Natural killer cell (primary cell): Measurements from ENCODE around the gene DAPK2. TPM values are rescaled to one million over a fixed set of nuclear protein-coding genes. Genes with fewer than 3 reads are reported as not detected.

ENCODE experiments used
- ATAC-seq, 3 donors: fragments of 150-1000 bp in 2 of 3; fragments of 200-7000 bp in 1 of 3; cut with Tn5 transposase; 1 replicate in 1 of 3; 2 replicates in 2 of 3; pipeline ENCODE4 v1.10.0; 2021; ENCODE audit warnings: mild to moderate bottlenecking in 2 of 3, moderate library complexity in 2 of 3
- DNase-seq, 2 donors: peaks; one replicate each; pipeline versions ENCODE4 v3.0.0 to v3.0.0-alpha.2; 2013 to 2021; ENCODE audit warnings: mixed read lengths in 1 of 2
- H3K27ac ChIP-seq: one replicate; pipeline ENCODE4 v1.5.1; 2013; ENCODE audit warnings: mild to moderate bottlenecking, low read length
- H3K27me3 ChIP-seq: one replicate; pipeline ENCODE4 v1.6.1; 2013; ENCODE audit warnings: low read length; ENCODE audit not compliant: control insufficient read depth, insufficient read depth
- H3K36me3 ChIP-seq: one replicate; pipeline ENCODE4 v1.6.1; 2013; ENCODE audit warnings: low read length; ENCODE audit not compliant: control insufficient read depth, insufficient read depth
- H3K4me1 ChIP-seq: one replicate; pipeline ENCODE4 v1.6.1; 2013; ENCODE audit warnings: low read length; ENCODE audit not compliant: control insufficient read depth, insufficient read depth
- H3K4me3 ChIP-seq: one replicate; pipeline ENCODE4 v1.5.1; 2013; ENCODE audit warnings: low read length
- H3K9me3 ChIP-seq: one replicate; pipeline ENCODE4 v1.6.1; 2013; ENCODE audit warnings: low read length; ENCODE audit not compliant: control insufficient read depth, insufficient read depth
- H3K27ac Mint-ChIP-seq, 2 donors: one replicate each; pipeline ENCODE4 v1.8.0; 2022; ENCODE audit warnings: mild to moderate bottlenecking in 2 of 2, mixed read lengths in 2 of 2, moderate library complexity in 1 of 2
- H3K27me3 Mint-ChIP-seq, 2 donors: one replicate each; pipeline ENCODE4 v1.8.0; 2022; ENCODE audit warnings: low read depth in 2 of 2, mixed read lengths in 2 of 2
- H3K36me3 Mint-ChIP-seq: one replicate; pipeline ENCODE4 v1.8.0; 2022; ENCODE audit warnings: mixed read lengths
- H3K4me1 Mint-ChIP-seq, 2 donors: one replicate each; pipeline ENCODE4 v1.8.0; 2022; ENCODE audit warnings: mixed read lengths in 2 of 2
- H3K4me3 Mint-ChIP-seq: one replicate; pipeline ENCODE4 v1.8.0; 2022; ENCODE audit warnings: mild to moderate bottlenecking, moderate library complexity, mixed read lengths
- H3K9me3 Mint-ChIP-seq, 2 donors: one replicate each; pipeline ENCODE4 v1.8.0; 2022; ENCODE audit warnings: mixed read lengths in 2 of 2
- WGBS: methylation state at CpG from one replicate; pipeline ENCODE4 v1.1.7; 2013; ENCODE audit warnings: missing lambda C conversion rate; ENCODE audit not compliant: insufficient coverage; 5-methylcytosine and 5-hydroxymethylcytosine counted together
- intact Hi-C: fragments of 100-400 bp; cut with micrococcal nuclease; formaldehyde crosslinking; loops from one replicate; pipeline ENCODE4 v1.14.2; 2022
- total RNA-seq, 4 donors: library from RNA; stranded (reverse); fragments of 120-200 nt in 1 of 4; gene quantifications; one replicate each; pipeline versions ENCODE4 v1.2.3 to v1.2.4, GENCODE V29; 2013 to 2022
- TF ChIP-seq, protein P1 (sequence below): fragments of 200-600 bp; IDR thresholded peaks from one replicate; pipeline ENCODE4 v1.8.0; 2022; ENCODE audit warnings: antibody characterized with exemption

DAPK2 gene
- total RNA-seq, 3 donors from 2014 or later (not counting 1 experiment from before 2014, with no cell fraction given): 3.7 to 25.3 (median 6.0) TPM

- DNase-seq (no peak), ATAC-seq (no peak)
- Histone ChIP-seq H3K36me3 (no peaks in the 10 kb centered on the region), H3K9me3 (no peaks in the 10 kb centered on the region), H3K4me1 (peaks cover 15% of the 10 kb centered on the region), H3K4me3 (no peak overlapping the region), H3K27me3 (no peaks in the 10 kb centered on the region), H3K27ac (no peak overlapping the region)
- Mint-ChIP-seq H3K9me3 (no peaks in the 10 kb centered on the region), H3K27me3 (no peaks in the 10 kb centered on the region), H3K4me3 (no peak overlapping the region), H3K4me1 (peaks cover 11 to 13% of the 10 kb centered on the region in 2 donors), H3K27ac (no peak overlapping the region), H3K36me3 (no peaks in the 10 kb centered on the region)
- TF ChIP-seq, protein P1, sequence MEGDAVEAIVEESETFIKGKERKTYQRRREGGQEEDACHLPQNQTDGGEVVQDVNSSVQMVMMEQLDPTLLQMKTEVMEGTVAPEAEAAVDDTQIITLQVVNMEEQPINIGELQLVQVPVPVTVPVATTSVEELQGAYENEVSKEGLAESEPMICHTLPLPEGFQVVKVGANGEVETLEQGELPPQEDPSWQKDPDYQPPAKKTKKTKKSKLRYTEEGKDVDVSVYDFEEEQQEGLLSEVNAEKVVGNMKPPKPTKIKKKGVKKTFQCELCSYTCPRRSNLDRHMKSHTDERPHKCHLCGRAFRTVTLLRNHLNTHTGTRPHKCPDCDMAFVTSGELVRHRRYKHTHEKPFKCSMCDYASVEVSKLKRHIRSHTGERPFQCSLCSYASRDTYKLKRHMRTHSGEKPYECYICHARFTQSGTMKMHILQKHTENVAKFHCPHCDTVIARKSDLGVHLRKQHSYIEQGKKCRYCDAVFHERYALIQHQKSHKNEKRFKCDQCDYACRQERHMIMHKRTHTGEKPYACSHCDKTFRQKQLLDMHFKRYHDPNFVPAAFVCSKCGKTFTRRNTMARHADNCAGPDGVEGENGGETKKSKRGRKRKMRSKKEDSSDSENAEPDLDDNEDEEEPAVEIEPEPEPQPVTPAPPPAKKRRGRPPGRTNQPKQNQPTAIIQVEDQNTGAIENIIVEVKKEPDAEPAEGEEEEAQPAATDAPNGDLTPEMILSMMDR: no peak
- intact Hi-C loops: no loop called here
- WGBS: 60% methylated on average over 2 of the region's 4 CpGs
Observed at GRCh38 chr15:64034519-64034918, 11.8 kb downstream of the DAPK2 start.

- Mint-ChIP-seq H3K36me3 (no peaks in the 10 kb centered on the region), H3K27me3 (no peaks in the 10 kb centered on the region), H3K4me3 (no peak overlapping the region), H3K9me3 (no peaks in the 10 kb centered on the region), H3K27ac (peak overlapping the region in 1 of 2 donors; percentile 10), H3K4me1 (peaks cover 11 to 17% of the 10 kb centered on the region in 2 donors)
- no peaks in the 10 kb centered on the region for H3K27me3 ChIP-seq
- WGBS: 47% methylated on average over 5 of the region's 5 CpGs
- TF ChIP-seq, protein P1: no peak
- H3K9me3 ChIP-seq: no peaks in the 10 kb centered on the region
- no peak overlapping the region for H3K4me3 ChIP-seq
- intact Hi-C loops: no loop called here
- peak in 1 of 2 donors; percentile 50 for DNase-seq
- H3K36me3 ChIP-seq: no peaks in the 10 kb centered on the region
- peaks cover 19% of the 10 kb centered on the region for H3K4me1 ChIP-seq
- peak in 2 of 3 donors; percentile 66 to 76 for ATAC-seq
- H3K27ac ChIP-seq: no peak overlapping the region
Observed at GRCh38 chr15:64032329-64032728, 14.0 kb downstream of the DAPK2 start.

DNA sequence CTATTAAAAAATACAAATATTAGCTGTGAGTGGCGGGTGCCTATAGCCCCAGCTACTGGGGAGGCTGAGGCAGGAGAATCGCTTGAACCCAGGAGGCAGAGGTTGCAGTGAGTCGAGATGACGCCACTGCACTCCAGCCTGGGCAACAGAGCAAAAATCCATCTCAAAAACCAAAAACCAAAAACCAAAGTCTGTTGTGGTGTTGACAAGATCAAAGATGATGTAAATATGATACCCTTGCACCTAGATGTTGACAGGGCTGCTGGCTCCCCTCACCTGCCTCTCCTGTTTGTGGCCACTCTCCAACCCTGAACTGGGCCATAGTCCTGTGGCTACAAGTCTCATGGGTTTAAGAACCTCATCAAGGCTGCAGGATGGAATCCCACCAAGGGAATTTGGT is 16.2 kb downstream of the DAPK2 start:
- Mint-ChIP-seq H3K4me1 (peaks cover 11 to 17% of the 10 kb centered on the region in 2 donors), H3K4me3 (no peak overlapping the region), H3K36me3 (no peaks in the 10 kb centered on the region), H3K9me3 (no peaks in the 10 kb centered on the region), H3K27ac (no peak overlapping the region), H3K27me3 (no peaks in the 10 kb centered on the region)
- TF ChIP-seq, protein P1: no peak
- Histone ChIP-seq H3K4me1 (peaks cover 19% of the 10 kb centered on the region), H3K36me3 (no peaks in the 10 kb centered on the region), H3K27me3 (no peaks in the 10 kb centered on the region), H3K27ac (no peak overlapping the region), H3K9me3 (no peaks in the 10 kb centered on the region), H3K4me3 (no peak overlapping the region)
- WGBS: 73% methylated on average over 4 of the region's 4 CpGs
- intact Hi-C loops: no loop called here
- ATAC-seq: no peak
- DNase-seq: no peak

DNA sequence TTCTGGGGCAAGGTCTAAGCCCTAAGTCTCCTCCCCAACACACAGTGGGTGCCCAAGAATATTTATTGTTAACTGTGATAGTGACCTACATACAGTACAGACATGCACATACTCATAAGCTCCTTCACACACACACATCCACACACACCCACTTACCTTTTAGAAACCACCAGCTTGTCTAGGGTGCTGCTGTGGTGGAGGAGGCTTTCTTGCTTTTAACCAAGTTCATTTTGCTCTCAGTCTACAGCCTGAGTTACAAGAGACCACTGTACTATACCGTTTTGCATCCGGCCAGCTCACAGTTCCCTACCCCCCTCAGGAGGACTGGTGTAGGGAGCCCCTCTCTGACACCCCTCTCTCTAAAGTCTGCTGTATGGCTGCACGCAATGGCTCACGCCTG is 16.7 kb downstream of the DAPK2 start:
- peak in 1 of 3 donors; percentile 53 for ATAC-seq
- Mint-ChIP-seq H3K4me3 (no peak overlapping the region), H3K4me1 (peaks cover 14 to 19% of the 10 kb centered on the region in 2 donors), H3K36me3 (no peaks in the 10 kb centered on the region), H3K27ac (peak overlapping the region in 1 of 2 donors; percentile 61), H3K27me3 (no peaks in the 10 kb centered on the region), H3K9me3 (no peaks in the 10 kb centered on the region)
- Histone ChIP-seq H3K27me3 (no peaks in the 10 kb centered on the region), H3K4me3 (no peak overlapping the region), H3K27ac (no peak overlapping the region), H3K36me3 (no peaks in the 10 kb centered on the region), H3K4me1 (peaks cover 19% of the 10 kb centered on the region), H3K9me3 (no peaks in the 10 kb centered on the region)
- DNase-seq: peak in 1 of 2 donors; percentile 23
- WGBS: 80% methylated on average over 4 of the region's 4 CpGs
- TF ChIP-seq, protein P1: no peak
- intact Hi-C loops: no loop called here
